ENCODE data around the gene DBN1. TPM values are rescaled to one million over a fixed set of nuclear protein-coding genes. Genes with fewer than 3 reads are reported as not detected.

The DBN1 gene
- polyA plus RNA-seq, 1 of the 3 experiments (the other 2 are of a cell fraction), result 244 TPM

DNA sequence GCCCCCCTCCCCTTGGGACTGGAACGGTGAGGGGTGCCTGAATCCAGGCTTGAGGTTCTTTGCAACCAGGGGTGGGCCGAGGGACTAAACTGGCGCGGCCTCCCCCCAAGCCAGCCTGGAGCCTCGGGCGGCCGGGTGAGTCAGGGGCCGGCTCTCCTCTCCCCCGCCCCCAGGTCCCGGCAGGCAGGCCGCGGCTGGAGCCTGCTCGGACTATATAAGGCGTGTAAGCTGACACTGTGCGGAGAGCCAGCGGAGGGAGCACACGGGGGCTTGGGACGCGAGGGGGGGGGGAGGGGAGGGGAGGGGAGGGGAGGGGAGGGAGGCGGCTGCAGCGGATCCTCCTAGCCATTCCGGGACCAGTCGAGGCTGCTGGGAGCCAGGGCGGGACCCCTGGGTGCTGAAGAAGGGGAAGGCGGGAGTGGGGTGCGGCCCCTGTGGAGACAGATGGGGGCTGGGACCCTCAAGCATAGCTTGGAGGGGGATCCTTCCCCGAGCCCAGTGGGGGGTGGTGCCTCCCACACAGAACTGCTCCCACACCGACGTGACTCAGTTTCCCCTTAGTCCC, 23.4 kb upstream of the DBN1 start:
- peaks cover 23% of the 10 kb centered on the region for H3F3A ChIP-seq (replicated peaks; ENCODE audit: insufficient read depth)
- H4K20me1 ChIP-seq (ENCODE audit: insufficient read depth), result peaks cover 44% of the 10 kb centered on the region

More for the DNA sequence above, 23.4 kb upstream of the DBN1 start:
- H3K27me3 ChIP-seq (ENCODE audit: insufficient read depth), result no peaks in the 10 kb centered on the region
- peak in 1 of 2 experiments; percentile 22; a peak in 1 of 4 replicates for TF ChIP-seq EP300 (IDR thresholded peaks at IDR 0.05; ENCODE audit: borderline replicate concordance in 1 of 2, low read depth in 1 of 2, low read length in 1 of 2)
- TF ChIP-seq, protein P1, sequence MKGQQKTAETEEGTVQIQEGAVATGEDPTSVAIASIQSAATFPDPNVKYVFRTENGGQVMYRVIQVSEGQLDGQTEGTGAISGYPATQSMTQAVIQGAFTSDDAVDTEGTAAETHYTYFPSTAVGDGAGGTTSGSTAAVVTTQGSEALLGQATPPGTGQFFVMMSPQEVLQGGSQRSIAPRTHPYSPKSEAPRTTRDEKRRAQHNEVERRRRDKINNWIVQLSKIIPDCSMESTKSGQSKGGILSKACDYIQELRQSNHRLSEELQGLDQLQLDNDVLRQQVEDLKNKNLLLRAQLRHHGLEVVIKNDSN (IDR thresholded peaks at IDR 0.05; ENCODE audit: borderline replicate concordance, low read depth), result no peak
- peak; percentile 49 for TF ChIP-seq CHD2 (IDR thresholded peaks at IDR 0.05; ENCODE audit: low read length, partially characterized antibody)
- peak; percentile 39; the same call in 1 of the 2 replicates for TF ChIP-seq TAF1 (IDR thresholded peaks at IDR 0.05; ENCODE audit: borderline replicate concordance, low read depth, low read length)
- no peak for TF ChIP-seq FOXJ3 (CRISPR knock-in tag; IDR thresholded peaks at IDR 0.05)
- TF ChIP-seq SMC3 (IDR thresholded peaks at IDR 0.05; ENCODE audit: low read depth, low read length), result no peak
- TF ChIP-seq YY1 (IDR thresholded peaks at IDR 0.05; ENCODE audit: low read depth), result no peak
- TF ChIP-seq, protein P2, sequence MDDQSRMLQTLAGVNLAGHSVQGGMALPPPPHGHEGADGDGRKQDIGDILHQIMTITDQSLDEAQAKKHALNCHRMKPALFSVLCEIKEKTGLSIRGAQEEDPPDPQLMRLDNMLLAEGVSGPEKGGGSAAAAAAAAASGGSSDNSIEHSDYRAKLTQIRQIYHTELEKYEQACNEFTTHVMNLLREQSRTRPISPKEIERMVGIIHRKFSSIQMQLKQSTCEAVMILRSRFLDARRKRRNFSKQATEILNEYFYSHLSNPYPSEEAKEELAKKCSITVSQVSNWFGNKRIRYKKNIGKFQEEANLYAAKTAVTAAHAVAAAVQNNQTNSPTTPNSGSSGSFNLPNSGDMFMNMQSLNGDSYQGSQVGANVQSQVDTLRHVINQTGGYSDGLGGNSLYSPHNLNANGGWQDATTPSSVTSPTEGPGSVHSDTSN (IDR thresholded peaks at IDR 0.05), result no peak
- TF ChIP-seq, protein P3, sequence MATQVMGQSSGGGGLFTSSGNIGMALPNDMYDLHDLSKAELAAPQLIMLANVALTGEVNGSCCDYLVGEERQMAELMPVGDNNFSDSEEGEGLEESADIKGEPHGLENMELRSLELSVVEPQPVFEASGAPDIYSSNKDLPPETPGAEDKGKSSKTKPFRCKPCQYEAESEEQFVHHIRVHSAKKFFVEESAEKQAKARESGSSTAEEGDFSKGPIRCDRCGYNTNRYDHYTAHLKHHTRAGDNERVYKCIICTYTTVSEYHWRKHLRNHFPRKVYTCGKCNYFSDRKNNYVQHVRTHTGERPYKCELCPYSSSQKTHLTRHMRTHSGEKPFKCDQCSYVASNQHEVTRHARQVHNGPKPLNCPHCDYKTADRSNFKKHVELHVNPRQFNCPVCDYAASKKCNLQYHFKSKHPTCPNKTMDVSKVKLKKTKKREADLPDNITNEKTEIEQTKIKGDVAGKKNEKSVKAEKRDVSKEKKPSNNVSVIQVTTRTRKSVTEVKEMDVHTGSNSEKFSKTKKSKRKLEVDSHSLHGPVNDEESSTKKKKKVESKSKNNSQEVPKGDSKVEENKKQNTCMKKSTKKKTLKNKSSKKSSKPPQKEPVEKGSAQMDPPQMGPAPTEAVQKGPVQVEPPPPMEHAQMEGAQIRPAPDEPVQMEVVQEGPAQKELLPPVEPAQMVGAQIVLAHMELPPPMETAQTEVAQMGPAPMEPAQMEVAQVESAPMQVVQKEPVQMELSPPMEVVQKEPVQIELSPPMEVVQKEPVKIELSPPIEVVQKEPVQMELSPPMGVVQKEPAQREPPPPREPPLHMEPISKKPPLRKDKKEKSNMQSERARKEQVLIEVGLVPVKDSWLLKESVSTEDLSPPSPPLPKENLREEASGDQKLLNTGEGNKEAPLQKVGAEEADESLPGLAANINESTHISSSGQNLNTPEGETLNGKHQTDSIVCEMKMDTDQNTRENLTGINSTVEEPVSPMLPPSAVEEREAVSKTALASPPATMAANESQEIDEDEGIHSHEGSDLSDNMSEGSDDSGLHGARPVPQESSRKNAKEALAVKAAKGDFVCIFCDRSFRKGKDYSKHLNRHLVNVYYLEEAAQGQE (IDR thresholded peaks at IDR 0.05; ENCODE audit: low read depth, low read length), result no peak
- TF ChIP-seq ELF1 (IDR thresholded peaks at IDR 0.05), result no peak
- TF ChIP-seq EZH2phosphoT487 (IDR thresholded peaks at IDR 0.05; ENCODE audit: borderline replicate concordance, low read depth), result no peak
- TF ChIP-seq TEAD4 (IDR thresholded peaks at IDR 0.05; ENCODE audit: borderline replicate concordance, insufficient read depth), result no peak
- TF ChIP-seq NFIC (IDR thresholded peaks at IDR 0.05; ENCODE audit: borderline replicate concordance), result peak; percentile 3
- no peak for TF ChIP-seq GATA2 (CRISPR knock-in tag; IDR thresholded peaks at IDR 0.05)
- peak; percentile 42; the same call in 1 of the 2 replicates for TF ChIP-seq POLR2AphosphoS5 (IDR thresholded peaks at IDR 0.05; ENCODE audit: low read depth, low read length)
- peak; percentile 48; the same call in 1 of the 2 replicates for TF ChIP-seq FOSL2 (IDR thresholded peaks at IDR 0.05; ENCODE audit: borderline replicate concordance, low read depth)
- H2AFZ ChIP-seq (ENCODE audit: low read depth), result no peak overlapping the region
- H3K4me1 ChIP-seq (ENCODE audit: control insufficient read depth in 1 of 2, insufficient read depth in 2 of 2, low read depth in 1 of 2, low read length in 1 of 2), result peaks cover 33 to 62% of the 10 kb centered on the region in 2 experiments; a peak in 3 of 4 replicates
- peak overlapping the region; percentile 83 to 94 for H3K4me3 ChIP-seq (ENCODE audit: low read depth in 2 of 2, low read length in 1 of 2)
- H3K9me2 ChIP-seq, result no peaks in the 10 kb centered on the region
- H3K27ac ChIP-seq (ENCODE audit: low read depth in 2 of 2, low read length in 1 of 2), result peak overlapping the region; percentile 80 to 94
- WGBS (ENCODE audit: low lambda C conversion rate), result 3% methylated on average over 19 of the region's 29 CpGs
- ChIA-PET CTCF (interaction anchor here (1.1 to 15.9 kb wide), 10 partner anchors 19 to 302 kb away, joined by 3 to 228 read pairs (median 20); partner anchors contain the start of genes DBN1 and PRR7), POLR2A (interaction anchor here (0.6 to 6.7 kb wide), 9 partner anchors 19 to 562 kb away, joined by 3 to 43 read pairs (median 4); partner anchors contain the start of gene DDX41)
- no peaks in the 10 kb centered on the region for H3K9me3 ChIP-seq
- DNase-seq, result peak; percentile 83
- H3K9ac ChIP-seq, result peak overlapping the region; percentile 93
- H3K4me2 ChIP-seq, result peak overlapping the region; percentile 94
- peaks cover 51% of the 10 kb centered on the region for H3K79me2 ChIP-seq (ENCODE audit: insufficient read depth)
- H3K36me3 ChIP-seq (replicated peaks in 1 of 2; ENCODE audit: control insufficient read depth in 1 of 2, insufficient read depth in 2 of 2, low read length in 1 of 2), result peaks cover 18% of the 10 kb centered on the region in 2 experiments

Measured in SK-N-SH (cell line).